Psoas muscle (tissue), 8 donors: ENCODE data around the gene GLRA3. TPM values are rescaled to one million over a fixed set of nuclear protein-coding genes. Genes with fewer than 3 reads are reported as not detected.

Experiments used
- ATAC-seq, 4 donors: fragments of 200-7000 bp; cut with Tn5 transposase; one replicate each; pipeline ENCODE4 v1.9.1; 2020; ENCODE audit warnings: moderate library complexity in 3 of 4, mild to moderate bottlenecking in 2 of 4
- DNase-seq, 2 donors: peaks; one replicate each; pipeline ENCODE4 v3.0.0-alpha.2; 2020
- H3K27ac ChIP-seq: fragments of 200-600 bp; one replicate; pipeline ENCODE4 v1.8.0; 2022
- H3K27me3 ChIP-seq, 3 donors: fragments of 200-600 bp in 1 of 3; one replicate each; pipeline versions ENCODE4 v1.6.1 to v1.8.0; 2013 to 2022; ENCODE audit warnings: low read length in 2 of 3, mild to moderate bottlenecking in 2 of 3, moderate library complexity in 1 of 3; ENCODE audit not compliant: insufficient read depth in 3 of 3
- H3K36me3 ChIP-seq, 2 donors: fragments of 200-600 bp in 1 of 2; one replicate each; pipeline versions ENCODE4 v1.6.1 to v1.8.0; 2013 to 2022; ENCODE audit warnings: low read depth in 1 of 2, mild to moderate bottlenecking in 1 of 2, moderate library complexity in 1 of 2; ENCODE audit not compliant: insufficient read depth in 1 of 2
- H3K4me1 ChIP-seq: fragments of 200-600 bp; one replicate; pipeline ENCODE4 v1.8.0; 2022
- H3K4me3 ChIP-seq: fragments of 200-600 bp; one replicate; pipeline ENCODE4 v1.8.0; 2022; ENCODE audit warnings: mild to moderate bottlenecking
- H3K9me3 ChIP-seq: fragments of 200-600 bp; one replicate; pipeline ENCODE4 v1.8.0; 2022
- CTCF ChIP-seq: fragments of 200-600 bp; IDR thresholded peaks from one replicate; pipeline ENCODE4 v1.8.0; 2022; ENCODE audit warnings: antibody characterized with exemption
- WGBS, 3 donors: extraction: QIAGEN DNeasy Blood & Tissue Kit; methylation state at CpG; one replicate each; pipeline versions ENCODE4 v1.1.6 to v1.1.7; 2013; 5-methylcytosine and 5-hydroxymethylcytosine counted together
- intact Hi-C, 2 donors: fragments of 100-400 bp; cut with DNase I; formaldehyde crosslinking; loops; one replicate each; pipeline versions ENCODE4 v1.11.0 to v1.14.2; 2022
- polyA plus RNA-seq, 3 donors: library from polyadenylated mRNA; stranded (reverse); fragments of 200-250 nt; gene quantifications; one replicate each; pipeline ENCODE4 v1.2.3, GENCODE V29; 2013
- total RNA-seq, 4 donors: library from RNA; stranded (reverse); fragmentation: NEBNext Ultra II Directional in 2 of 4; extraction: Animal tissue kit (Norgen Biotek cat#: 25700) in 2 of 4; gene quantifications; one replicate each; pipeline versions ENCODE4 v1.2.1 to v1.2.4, GENCODE V29; 2021 to 2023
- donor health status: healthy with polysubstance abuse.
- donor health status: DM: no; HTN: no; CAD: no; lungs with moderate emphysema.
- donor health status: Bipolar disorder and iron deficiency.
- donor health status: healthy.
- donor health status: DM: yes; HTN: yes; CAD: no.
- donor health status: DM: no; HTN: no; CAD: no.
- donor health status: DM: no; HTN: no; CAD: no.
- donor health status: DM: yes; HTN: yes; CAD: no.

GLRA3 gene
- total and polyA plus RNA-seq, 7 donors, result under 0.01 to 0.73 TPM; not detected in 5

- no peak for TF ChIP-seq CTCF
- 82 to 94% (median 94%) methylated on average over 1 of the region's 1 CpG for WGBS, 3 donors
- intact Hi-C loops, result no loop called here
- Histone ChIP-seq H3K4me1 (no peaks in the 10 kb centered on the region), H3K4me3 (no peak overlapping the region), H3K27me3 (no peaks in the 10 kb centered on the region), H3K27ac (no peak overlapping the region), H3K36me3 (no peaks in the 10 kb centered on the region), H3K9me3 (peaks cover 5% of the 10 kb centered on the region)
- ATAC-seq (no peak), DNase-seq (no peak)
These were observed 138.4 kb downstream of the GLRA3 start for GRCh38 chr4:174690665-174691064.

- H3K4me3 ChIP-seq, result no peak overlapping the region
- no peaks in the 10 kb centered on the region for H3K4me1 ChIP-seq
- no peak for TF ChIP-seq CTCF
- H3K9me3 ChIP-seq, result peaks cover 5% of the 10 kb centered on the region
- H3K27me3 ChIP-seq, result no peaks in the 10 kb centered on the region
- ATAC-seq, result no peak
- H3K36me3 ChIP-seq, result no peaks in the 10 kb centered on the region
- DNase-seq, result no peak
- intact Hi-C loops, result no loop called here
- 65 to 87% (median 67%) methylated on average over 4 of the region's 4 CpGs for WGBS, 3 donors
- no peak overlapping the region for H3K27ac ChIP-seq
These were observed 139.4 kb downstream of the GLRA3 start for GRCh38 chr4:174689618-174690017.

GRCh38 chr4:174686826-174687225, 142.2 kb downstream of the GLRA3 start:
- H3K27me3 ChIP-seq, result no peaks in the 10 kb centered on the region
- no peaks in the 10 kb centered on the region for H3K36me3 ChIP-seq
- H3K4me3 ChIP-seq, result no peak overlapping the region
- H3K9me3 ChIP-seq, result peaks cover 5% of the 10 kb centered on the region
- intact Hi-C loops, result no loop called here
- TF ChIP-seq CTCF, result no peak
- no peak overlapping the region for H3K27ac ChIP-seq
- no peaks in the 10 kb centered on the region for H3K4me1 ChIP-seq
- DNase-seq (no peak), ATAC-seq (no peak)

GRCh38 chr4:174681723-174682300, 147.2 kb downstream of the GLRA3 start:
- ATAC-seq, result no peak
- TF ChIP-seq CTCF, result no peak
- no peak overlapping the region for H3K27ac ChIP-seq

GRCh38 chr4:174674305-174674840, 154.7 kb downstream of the GLRA3 start:
- H3K27ac ChIP-seq, result no peak overlapping the region
- H3K36me3 ChIP-seq, result no peaks in the 10 kb centered on the region
- no peaks in the 10 kb centered on the region for H3K4me1 ChIP-seq
- no peak for TF ChIP-seq CTCF
- H3K9me3 ChIP-seq, result no peaks in the 10 kb centered on the region
- 86 to 97% (median 95%) methylated on average over 1 of the region's 1 CpG for WGBS, 3 donors
- ATAC-seq (no peak), DNase-seq (no peak)
- intact Hi-C loops, result no loop called here
- H3K27me3 ChIP-seq, result no peaks in the 10 kb centered on the region
- no peak overlapping the region for H3K4me3 ChIP-seq

More at GRCh38 chr4:174681723-174682300, 147.2 kb downstream of the GLRA3 start:
- intact Hi-C loops, result no loop called here
- WGBS, 3 donors, result 89 to 92% (median 92%) methylated on average over 4 of the region's 4 CpGs
- H3K36me3 ChIP-seq, result no peaks in the 10 kb centered on the region
- no peak for DNase-seq
- no peaks in the 10 kb centered on the region for H3K27me3 ChIP-seq
- H3K4me1 ChIP-seq, result no peaks in the 10 kb centered on the region
- H3K4me3 ChIP-seq, result no peak overlapping the region
- no peaks in the 10 kb centered on the region for H3K9me3 ChIP-seq
